Tibial nerve (tissue), 3 donors: ENCODE results near the gene MYLIP.

ENCODE experiments used
- CTCF ChIP-seq, 5 experiments: fragments of 200-600 bp in 3 of 5; fragments of 450-650 bp in 2 of 5; sonication (generic) in 3 of 5; IDR thresholded peaks; one replicate each; pipeline ENCODE4 v1.5.1; 2016 to 2019; ENCODE audit warnings: antibody characterized with exemption in 5 of 5, mild to moderate bottlenecking in 3 of 5, moderate library complexity in 2 of 5
- POLR2A ChIP-seq, 2 donors: fragments of 450-650 bp; IDR thresholded peaks; one replicate each; pipeline ENCODE4 v1.6.1; 2017; ENCODE audit warnings: antibody characterized with exemption in 2 of 2, mild to moderate bottlenecking in 2 of 2, moderate library complexity in 2 of 2

DNA sequence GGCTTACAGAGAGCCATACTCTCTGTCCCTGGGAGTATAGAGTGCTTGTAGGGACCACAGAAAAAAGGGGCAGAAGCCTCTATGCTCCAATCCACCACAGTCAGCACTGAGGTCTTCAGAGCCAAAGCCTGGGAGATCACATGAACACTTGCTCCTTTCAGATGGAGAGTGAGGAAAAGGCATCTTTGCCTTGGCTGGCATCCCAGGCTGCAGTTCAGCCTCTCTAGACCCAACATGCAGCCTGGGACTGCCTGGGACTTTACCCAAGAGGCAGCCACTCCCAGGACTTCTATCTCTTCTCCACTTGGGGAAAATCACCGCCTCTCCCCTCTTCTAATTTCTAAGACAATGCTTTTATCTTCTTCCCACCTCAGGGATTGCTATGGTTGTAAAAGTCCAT, 46.5 kb upstream of the MYLIP start:
- TF ChIP-seq CTCF (IDR thresholded peaks at IDR 0.05) (no peak), POLR2A (IDR thresholded peaks at IDR 0.05) (no peak)
